Loucy (cell line): ENCODE measurements around the gene IQCK.

Experiments
- EZH2phosphoT487 ChIP-seq: fragments of 200-600 bp; IDR thresholded peaks from 2 replicates; pipeline ENCODE4 v1.6.1; 2018; ENCODE audit warnings: antibody characterized with exemption, mild to moderate bottlenecking, moderate library complexity, borderline replicate concordance
- TF ChIP-seq, protein P1 (sequence below): fragments of 200-600 bp; sonication (generic); conservative IDR thresholded peaks from 2 replicates; pipeline ENCODE4 v1.5.1; 2014; ENCODE audit warnings: mild to moderate bottlenecking, antibody characterized with exemption, low read length

DNA sequence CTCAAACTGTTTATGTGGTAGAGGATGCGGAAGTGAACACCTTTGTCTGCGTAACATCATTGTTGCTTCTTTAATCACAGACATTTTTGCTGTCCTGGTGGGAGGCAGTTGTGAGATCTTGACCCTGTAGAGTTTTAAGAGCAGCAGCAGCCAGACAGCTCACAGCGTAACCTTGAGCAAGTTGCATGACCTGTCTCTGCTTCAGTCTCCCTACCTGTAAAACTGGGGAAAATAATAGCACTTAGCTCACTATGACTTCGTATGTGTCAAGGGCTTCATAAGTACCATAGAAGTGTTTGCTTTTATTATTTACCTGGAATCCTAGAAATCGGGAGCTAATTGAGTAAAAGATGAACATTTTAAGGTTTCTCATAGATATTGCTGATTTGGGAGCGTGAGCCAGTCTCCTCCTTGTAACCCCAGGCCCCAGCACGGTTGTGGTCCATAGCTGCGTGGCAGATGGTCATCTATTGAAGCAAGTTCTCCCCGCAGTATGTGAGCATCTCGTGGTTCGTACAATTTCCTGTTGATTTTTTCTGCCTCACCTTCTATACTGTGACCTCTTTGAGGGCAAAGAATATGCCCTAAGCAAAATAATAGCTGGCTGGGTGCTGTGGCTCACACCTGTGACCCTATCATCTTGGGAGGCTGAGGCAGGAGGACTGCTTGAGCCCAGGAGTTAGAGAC lies 132.2 kb downstream of the IQCK start:
- TF ChIP-seq, protein P1, sequence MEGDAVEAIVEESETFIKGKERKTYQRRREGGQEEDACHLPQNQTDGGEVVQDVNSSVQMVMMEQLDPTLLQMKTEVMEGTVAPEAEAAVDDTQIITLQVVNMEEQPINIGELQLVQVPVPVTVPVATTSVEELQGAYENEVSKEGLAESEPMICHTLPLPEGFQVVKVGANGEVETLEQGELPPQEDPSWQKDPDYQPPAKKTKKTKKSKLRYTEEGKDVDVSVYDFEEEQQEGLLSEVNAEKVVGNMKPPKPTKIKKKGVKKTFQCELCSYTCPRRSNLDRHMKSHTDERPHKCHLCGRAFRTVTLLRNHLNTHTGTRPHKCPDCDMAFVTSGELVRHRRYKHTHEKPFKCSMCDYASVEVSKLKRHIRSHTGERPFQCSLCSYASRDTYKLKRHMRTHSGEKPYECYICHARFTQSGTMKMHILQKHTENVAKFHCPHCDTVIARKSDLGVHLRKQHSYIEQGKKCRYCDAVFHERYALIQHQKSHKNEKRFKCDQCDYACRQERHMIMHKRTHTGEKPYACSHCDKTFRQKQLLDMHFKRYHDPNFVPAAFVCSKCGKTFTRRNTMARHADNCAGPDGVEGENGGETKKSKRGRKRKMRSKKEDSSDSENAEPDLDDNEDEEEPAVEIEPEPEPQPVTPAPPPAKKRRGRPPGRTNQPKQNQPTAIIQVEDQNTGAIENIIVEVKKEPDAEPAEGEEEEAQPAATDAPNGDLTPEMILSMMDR = no peak
- TF ChIP-seq EZH2phosphoT487 = no peak
